CD4-positive, alpha-beta T cell treated with Interferon alpha-2 for 1 hour (primary cell): ENCODE measurements around the gene ZCCHC12.
"Not testable (repeated sequence)": the region's sequence is repeated elsewhere in the genome, so short reads cannot be mapped to it uniquely, and the experiment has no call there.

Experiments used
- DNase-seq, 2 donors: peaks; one replicate each; pipeline ENCODE4 v3.0.0-alpha.2; 2020 to 2022

The ZCCHC12 gene

DNA sequence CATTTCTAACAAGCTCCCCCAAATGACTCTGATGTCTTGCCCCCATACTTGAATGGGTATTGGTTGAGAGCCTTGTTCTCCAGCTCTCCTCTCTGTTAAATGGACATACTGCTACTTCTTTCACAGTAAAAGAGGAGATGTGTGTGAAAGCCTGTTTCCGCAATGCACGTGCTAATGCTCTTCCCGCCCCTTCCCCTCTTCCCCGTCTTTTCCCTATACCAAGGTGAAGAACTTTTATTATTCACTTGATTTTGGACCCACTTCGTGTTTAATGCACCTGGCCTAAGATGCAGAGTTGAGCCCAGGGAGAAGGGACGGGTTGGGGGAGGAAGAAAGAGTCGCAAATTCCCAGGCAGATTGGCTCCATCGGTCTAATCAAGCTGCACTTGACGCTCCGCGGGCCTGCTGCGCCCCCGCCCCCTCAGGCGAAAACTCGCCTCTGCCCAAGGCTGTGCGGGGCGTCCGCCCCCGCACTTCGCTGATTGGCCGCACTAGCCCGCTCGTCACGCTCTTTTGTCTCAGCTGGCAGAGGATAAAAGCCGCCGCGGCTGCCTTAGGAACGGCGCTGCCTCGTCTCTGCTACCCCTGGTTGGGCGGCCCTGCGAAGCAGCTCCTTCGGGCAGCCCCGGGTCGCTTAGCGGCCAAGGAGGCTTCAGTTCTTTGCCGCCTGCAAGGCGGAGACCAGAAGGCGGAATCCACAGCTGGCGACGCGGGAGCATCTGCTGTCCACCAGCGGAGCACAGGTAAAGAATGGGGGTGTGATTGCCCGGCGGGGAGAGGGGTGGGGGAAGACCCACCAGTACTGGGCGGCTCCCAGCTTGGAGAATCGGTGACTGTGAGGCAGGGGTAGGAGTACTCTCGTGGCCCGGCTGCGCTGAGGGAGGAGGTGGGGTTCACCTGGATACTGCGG, at the start of gene ZCCHC12:
TSS of gene ZCCHC12 (plus strand) at position 562 of the 910 bp plus-strand sequence. CDS start 1,421 bp downstream, outside the sequence.
- DNase-seq = peak; percentile 38 to 43

DNA sequence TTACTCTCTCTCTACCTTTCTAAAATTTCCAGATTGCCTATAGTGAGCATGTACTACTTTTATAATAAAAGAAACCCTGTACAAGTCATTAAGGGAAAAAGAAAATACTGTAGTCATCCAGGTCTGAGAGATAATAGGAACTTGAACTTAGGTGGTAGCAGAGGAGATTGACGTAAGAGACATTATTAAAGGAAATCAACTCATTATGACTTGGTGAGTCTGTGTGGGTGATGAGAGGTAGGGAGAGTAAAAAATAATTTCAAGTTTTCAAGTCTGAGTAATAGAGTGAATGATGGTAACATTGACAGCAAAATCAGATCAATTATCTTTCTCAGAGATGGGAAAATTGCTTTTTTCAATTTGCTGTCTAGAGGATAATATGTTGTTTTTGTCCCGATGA, 44.0 kb upstream of the ZCCHC12 start:
- no peak for DNase-seq

DNA sequence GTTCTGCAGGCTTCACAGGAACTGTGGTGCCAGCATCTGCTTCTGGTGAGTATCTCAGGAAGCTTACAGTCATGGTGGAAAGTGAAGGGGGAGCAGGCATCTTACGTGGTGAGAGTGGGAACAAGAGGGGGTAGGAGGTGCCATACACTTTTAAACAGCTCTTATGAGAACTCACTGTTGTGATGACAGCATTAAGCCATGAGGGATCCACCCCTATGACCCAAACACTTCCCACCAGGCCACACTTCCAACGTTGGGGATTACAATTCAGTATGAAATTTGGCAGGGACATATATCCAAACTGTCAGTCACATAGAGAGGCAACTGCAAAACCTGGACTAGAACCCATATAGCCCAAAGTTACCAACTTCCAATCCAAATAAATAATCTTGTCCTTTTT, 43.1 kb upstream of the ZCCHC12 start:
- no peak for DNase-seq

DNA sequence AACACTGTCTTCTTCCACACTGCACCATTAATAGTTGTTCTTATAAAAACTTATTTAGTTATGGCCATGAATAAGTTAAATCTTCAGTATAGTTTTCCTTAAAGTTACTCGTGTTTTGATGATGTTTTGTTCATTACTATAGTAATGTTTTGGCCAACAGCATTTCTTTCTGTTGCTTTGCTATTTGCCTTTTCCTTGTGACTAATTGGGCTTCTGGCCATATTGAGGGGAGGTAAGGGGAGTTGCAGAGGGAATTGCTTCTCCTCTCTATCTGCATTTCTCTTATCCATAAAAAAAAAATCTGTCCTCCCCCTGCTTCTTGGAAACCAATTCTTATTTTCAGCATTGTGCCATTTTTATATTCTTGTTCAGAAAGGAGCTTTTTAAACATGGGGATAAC, 42.7 kb upstream of the ZCCHC12 start:
- DNase-seq = no peak

DNA sequence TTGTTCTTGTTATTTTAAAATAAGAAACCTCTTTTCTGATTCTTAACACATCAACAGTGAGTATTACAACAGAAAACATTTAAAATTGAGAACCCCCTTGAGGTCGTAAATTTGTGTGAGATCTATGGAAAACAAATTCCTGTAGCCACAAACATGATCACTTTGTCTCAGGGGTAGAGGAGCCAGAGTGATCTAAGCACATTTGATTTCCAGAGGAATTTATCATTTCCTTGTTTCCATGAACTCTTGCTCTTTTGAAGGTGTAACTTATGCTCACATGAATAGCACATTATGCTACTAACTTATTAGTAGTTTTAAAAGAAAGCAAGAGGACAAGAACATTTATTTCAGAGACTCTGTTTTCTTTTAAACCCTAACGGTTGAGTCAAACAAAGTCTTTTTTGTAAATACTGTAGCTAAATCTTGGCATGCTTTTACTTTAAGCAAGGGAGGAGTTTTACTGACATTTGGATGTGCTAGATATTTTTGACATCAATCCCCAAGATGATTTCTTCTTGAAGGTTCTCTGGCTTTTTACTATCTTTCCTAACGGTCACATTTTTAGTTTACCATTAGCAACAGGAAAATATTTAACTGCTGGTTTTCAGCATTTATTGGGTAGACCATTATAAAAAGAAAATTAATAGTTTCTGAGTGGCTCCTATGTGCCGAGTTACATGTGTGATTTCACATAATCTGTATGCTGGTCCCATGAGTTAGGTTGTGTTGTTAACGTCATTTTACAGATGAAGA, 27.9 kb upstream of the ZCCHC12 start:
- no peak for DNase-seq

DNA sequence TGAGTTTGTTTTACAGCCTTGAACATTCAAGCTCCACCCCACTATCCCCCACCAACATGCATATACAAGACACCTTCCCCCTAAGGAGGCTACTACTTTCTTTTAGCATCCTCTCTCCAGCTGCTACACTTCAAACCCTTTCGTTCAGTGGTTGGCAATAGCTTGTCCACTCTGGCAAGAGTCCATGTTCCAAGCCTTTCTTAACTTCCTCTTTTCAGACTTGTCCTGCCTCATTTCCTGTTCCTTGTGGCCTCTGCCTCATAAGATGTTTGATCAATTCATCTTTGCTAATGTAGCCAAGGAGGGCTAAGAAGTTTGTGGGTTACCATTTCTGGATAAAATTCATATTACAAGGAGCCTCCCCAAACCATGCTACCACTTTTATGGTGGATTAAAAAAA, 20.8 kb upstream of the ZCCHC12 start:
- DNase-seq = no peak

DNA sequence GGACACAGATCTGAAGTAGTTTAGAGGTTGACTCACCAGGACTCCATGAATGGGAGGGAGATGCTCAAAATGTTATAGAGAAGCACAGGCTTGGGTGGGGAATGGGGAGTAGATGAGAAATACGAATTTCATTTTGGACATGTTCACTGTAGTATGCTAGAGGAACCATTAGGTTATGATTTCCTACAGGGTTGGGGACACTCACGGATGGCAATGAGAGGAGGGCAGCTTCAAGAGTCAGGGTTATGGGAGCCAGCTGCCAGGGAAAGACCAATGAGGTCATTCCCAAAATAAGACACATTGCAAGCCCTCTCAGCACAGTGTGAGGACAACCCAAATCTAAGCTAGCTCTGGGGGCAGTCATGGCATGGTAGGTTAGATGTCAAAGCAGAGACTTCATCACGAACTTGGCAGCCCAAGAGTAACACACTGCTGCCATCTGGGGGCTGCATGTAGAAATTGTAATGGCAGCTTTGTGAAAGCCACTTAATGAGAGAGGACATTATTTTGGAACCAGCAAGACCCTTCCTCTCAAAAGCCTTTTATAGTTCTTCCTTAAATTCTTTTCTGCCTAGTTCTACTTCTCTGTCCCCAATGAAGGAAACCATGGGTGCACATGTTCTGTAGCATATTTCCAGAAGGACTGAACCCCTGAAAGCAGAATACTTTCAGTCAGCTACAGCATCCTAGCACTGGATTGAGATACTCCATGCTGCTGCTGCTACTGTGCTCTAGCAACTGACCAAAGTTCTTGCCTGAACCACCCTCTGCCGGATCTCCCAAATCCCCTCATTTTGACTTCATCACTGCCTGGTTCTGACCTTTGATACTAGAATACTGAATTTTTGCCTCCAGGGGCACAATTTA, 16.2 kb upstream of the ZCCHC12 start:
- peak; percentile 35 to 39 for DNase-seq

DNA sequence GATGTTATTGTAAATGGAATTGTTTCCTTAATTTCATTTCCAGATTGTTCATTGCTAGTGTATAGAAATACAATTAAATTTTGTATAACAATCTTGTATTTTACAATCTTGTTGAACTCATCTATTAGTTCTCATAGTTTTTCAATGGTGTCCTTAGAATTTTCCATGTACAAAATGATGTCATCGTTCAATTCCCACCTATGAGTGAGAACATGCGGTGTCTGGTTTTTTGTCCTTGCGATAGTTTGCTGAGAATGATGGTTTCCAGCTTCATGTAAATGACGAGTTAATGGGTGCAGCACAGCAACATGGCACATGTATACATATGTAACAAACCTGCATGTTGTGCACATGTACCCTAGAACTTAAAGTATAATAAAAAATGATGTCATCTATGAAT, 6.4 kb upstream of the ZCCHC12 start:
- not testable (repeated sequence) for DNase-seq

DNA sequence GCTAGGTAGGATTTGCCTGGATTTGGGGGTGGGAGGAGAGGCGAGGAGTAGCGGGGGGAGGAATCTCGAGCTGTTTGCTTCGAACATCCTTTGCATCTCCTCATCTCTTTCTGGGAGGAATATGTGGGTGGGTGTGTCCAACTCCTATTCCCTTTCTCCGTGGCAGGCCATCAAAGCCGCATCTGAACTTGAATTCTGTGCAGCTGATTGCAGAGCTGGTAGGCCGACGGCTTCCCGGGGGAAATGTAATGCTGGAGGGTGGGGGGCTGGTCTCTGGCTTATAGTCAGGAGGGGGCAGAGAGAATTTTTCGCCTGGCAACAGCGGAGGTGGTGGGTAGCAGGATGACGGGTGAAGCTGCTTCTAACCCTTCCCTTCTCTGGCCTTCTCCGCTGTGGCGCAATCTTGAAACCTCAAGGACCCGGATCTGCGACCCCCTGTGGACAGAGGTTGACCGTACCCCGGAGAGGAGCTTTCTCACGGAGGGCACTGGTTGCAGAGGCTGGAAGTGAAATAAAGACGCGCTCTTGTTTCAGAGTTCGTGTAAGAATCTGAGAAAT, 628 bp downstream of the ZCCHC12 start:
- no peak for DNase-seq

DNA sequence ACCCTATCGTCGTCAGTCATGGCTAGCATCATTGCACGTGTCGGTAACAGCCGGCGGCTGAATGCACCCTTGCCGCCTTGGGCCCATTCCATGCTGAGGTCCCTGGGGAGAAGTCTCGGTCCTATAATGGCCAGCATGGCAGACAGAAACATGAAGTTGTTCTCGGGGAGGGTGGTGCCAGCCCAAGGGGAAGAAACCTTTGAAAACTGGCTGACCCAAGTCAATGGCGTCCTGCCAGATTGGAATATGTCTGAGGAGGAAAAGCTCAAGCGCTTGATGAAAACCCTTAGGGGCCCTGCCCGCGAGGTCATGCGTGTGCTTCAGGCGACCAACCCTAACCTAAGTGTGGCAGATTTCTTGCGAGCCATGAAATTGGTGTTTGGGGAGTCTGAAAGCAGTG, 1.6 kb downstream of the ZCCHC12 start:
- DNase-seq = no peak

DNA sequence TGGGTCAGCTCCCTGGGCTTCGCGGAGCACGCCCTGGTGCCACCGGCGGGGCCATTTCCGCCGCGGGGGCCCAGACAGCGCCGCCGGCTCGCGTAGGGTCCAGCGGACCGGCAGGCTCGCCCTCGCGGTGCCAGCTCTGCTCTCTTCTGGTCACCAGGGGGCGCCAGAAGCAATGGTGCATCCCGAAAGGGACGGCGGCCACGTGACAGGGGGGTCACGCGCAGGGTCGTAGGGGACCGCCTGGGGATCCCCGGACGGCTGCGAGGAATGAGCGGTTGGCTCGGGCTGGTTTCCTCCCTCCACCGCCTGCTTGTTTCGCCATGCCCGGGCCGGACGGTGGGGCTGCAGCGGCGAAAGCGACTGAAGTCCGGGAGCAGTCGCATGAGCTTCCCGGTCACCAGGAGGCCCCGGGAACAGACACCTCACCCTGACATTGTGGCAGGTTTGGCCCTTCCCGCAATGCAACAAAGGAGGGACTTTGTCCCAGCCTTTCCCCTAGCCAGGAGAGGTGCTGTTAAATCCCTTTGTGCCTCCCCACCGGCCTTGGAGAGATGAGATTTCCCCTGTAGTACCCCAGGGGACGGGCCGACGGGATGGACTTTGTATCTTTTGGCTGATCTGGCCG, 15.8 kb downstream of the ZCCHC12 start:
- peak; percentile 50 to 65 for DNase-seq

DNA sequence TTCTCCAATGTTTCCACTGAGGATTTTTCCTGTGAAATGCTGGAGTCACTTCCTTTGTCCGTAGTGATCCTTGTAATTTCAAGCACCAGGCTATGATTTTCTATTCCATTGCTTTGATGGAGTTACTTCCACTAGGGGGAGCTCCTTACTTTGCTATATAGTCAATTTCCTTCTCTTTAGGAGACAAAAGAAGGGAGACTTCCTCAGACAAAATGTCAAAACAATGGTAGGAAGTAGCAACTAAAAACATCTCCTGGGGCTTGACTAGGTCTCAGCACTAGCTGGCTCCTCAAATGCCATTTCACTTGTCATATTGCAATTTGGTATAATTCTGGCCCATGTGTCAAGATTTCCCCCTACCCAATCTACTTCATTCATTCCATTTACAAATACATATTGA, 24.1 kb downstream of the ZCCHC12 start:
- peak in 1 of 2 donors; percentile 50 for DNase-seq

DNA sequence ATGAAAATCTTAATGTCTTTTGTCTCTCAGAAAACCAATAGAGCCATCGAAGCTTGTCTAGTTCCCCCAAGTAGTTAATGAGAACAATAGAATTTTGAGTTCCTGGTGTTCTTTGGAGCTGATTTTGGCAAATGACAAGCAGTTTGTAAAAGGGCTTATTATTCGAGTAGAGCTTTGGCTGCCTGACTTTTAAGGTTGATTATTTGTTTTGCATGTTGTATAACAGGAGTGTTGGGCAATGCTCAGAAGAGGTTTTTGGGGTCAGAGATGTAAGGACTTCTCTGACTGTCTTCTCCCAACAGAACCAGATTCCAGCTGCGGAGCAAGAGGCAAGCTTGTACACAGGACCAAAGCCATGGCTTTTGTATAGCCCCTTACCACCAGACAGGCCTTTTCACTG, 30.0 kb downstream of the ZCCHC12 start:
- DNase-seq = no peak

DNA sequence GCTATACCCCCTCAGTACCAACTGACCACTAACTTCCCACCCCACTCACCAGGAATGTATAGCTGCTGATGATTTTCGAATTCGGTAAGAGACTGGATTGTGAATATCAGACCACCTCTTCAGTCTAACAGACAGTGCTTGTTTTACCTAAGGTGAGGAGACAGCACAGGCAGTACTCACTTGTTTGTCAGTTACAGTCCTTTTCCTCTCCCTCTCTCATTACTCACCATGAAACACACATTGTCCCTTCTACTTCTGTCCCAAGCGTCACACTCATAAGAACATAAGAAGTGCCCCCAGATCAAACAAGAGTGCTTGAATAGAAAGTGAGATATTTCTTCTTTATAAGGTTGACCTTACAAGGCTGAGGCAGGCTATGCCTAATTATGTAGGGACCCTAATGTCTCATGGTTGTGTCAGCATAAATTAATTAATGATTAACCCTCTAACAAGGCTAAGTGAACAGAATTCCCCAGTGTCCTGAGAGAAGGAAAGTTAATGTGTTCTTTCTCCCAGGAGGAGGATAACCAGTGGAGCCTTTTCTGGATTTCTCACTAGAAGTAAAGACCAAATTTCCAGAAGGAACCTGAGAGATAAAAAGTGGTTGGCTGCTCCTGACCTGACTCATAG, 32.2 kb downstream of the ZCCHC12 start:
- DNase-seq = no peak

DNA sequence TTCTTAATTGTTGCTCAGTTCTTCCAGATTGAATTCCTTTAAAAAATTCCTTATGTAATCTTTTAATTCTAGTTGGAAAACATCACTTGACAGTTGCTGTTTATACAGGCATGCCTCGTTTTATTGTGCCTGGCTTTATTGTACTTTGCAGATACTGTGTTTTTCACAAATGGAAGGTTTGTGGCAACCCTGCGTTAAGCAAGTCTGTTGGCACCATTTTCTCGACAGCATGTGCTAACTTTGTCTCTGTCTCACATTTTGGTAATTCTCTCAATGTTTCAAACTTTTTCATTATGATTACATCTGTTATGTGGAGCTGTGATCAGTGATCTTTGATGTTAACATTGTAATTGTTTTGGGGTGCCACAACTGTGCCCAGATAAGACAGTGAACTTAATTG, 33.4 kb downstream of the ZCCHC12 start:
- DNase-seq = no peak

DNA sequence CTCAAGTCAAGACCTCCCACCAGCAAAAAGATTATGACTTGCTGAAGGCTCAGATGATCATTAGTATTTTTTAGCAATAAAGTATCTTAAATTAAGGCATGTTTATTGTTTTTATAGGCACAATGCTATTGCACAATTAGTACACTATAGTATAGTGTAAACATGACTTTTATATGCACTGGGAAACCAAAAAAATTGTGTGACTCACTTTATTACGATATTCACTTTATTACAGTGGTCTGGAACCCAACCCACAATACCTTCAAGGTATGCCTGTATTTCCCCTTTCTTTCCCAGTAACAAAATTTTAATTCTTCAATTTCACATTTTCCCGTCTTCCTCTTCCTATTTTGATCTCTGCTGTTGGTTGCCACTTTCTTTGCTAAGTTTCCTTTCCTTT, 37.7 kb downstream of the ZCCHC12 start:
- no peak for DNase-seq

DNA sequence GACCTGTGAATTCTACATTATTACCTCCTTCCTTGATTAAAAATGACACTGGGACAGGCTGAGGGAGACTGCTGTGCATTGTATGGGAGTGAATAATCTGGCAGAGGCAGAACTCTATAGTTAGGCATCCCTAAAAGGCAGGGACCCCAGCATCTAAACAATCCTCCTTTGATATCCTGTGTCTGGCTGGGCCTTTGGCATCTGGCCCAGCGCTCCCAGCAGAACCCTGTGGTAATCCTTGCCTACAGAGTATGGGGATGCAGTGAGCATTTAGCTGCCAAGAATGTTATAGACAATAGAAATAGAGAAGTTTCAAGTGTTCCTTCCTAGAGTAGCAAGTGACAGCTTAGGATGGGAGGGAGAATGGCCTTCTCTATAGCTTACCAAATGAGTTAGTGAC, 38.5 kb downstream of the ZCCHC12 start:
- no peak for DNase-seq

DNA sequence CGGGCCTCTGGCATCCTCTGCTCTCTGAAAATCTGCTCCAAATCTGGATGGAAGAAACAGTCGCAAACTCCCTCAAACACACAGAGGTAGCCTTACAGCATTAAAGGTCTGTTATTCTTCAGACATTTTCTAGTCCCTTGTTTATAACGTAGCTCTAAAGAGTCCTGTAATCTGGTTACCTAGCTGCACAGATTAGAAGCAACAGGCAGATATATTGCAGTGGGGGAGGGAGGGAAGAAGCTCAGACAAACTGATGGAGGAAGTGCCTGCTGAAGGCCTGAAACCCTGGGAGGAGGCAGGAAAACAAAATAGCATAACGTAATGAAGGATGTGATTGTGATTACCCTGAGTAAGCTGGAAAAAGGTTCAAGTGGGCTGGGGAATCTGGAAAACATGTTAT, 39.4 kb downstream of the ZCCHC12 start:
- no peak for DNase-seq

DNA sequence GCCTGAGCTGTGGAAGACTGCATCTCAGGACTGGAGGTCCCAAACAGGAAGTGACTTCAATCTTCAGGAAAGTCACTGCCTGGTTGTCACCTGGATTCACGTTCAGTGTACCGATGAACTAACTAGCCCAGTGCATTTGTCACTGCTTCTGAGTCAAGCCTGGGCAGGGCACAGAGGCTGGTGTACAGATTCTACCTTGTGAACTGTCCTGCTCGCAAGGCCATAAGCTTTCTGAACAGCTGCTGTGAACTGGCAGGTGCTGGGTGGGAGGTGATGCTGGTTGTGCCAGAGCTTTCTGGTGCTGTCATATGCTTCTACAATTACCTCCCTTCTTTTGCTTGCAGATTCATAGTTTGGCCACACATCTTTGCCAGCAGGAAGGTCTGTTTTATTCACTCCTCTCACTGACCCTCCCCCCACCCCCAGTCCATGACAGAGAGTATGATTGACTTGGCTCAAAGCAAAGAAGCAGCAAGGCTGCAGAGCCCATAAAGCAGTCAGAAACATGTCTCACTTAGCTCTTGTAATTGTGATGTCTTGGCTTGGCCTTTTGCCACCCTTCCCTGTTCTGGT, 40.5 kb downstream of the ZCCHC12 start:
- DNase-seq = no peak

DNA sequence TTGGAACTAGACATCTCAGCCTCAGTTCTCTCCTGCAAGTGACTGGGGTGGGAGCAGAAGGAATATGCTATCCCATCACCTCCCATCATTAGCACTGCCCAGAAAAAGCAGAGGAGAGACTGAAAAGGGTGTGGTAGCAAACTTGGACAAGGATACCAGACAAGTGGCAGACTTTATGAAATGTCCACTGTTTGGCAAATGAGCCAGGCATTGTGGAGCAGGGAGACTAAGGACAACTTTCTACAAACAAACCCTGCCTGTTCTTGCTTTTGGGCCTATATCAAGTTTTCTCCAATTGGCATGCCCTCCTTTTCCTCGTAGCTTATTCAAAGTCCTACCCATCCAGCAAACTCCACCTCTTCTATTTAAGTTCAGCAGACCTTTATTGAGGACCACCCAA, 41.6 kb downstream of the ZCCHC12 start:
- DNase-seq = no peak

DNA sequence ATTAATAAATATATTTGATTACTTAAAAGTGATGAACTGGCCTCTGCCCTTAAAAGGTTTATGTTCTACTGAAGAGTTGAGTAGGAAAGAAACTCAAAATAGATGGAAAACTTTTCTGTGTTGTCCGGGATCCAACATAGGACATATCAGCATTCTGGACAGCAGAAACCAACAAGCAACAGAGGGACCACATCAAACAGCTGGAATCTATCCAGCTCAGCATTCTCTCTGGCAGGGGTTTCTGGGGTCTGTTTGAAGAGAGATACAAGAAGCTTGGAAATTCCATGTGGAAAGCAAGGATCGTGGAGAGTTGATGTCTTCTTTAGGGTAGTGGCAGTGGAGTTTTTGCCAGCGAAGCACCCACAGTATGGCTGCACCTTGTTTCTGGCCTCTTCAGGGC, 43.6 kb downstream of the ZCCHC12 start:
- DNase-seq = no peak
